HCT116 (cell line): ENCODE measurements around the gene CDKAL1. TPM values are rescaled to one million over a fixed set of nuclear protein-coding genes. Genes with fewer than 3 reads are reported as not detected.

Experiments
- ATAC-seq: fragments of 200-7000 bp; cut with Tn5 transposase; 2 replicates; pipeline ENCODE4 v1.9.1; 2020; ENCODE audit warnings: mild to moderate bottlenecking, moderate library complexity
- BruUV-seq: library from RNA; stranded (reverse); fragments of 400-500 nt; replicated peaks from 2 replicates; lab custom pipeline; 2021; lab: Mats Ljungman, UMichigan
- CTCF ChIA-PET: fragments of 300-600 bp; sonication (Branson Sonifier 250); formaldehyde crosslinking; loops from one replicate; lab custom pipeline; 2021; ENCODE audit warnings: antibody characterized with exemption; lab: Charles Lee
- POLR2A ChIA-PET: fragments of 300-600, 350-600 bp; sonication (Branson Sonifier 250); formaldehyde crosslinking; loops from one replicate; lab custom pipeline; 2021; ENCODE audit warnings: antibody characterized with exemption; lab: Charles Lee
- RAD21 ChIA-PET, 2 experiments: fragments of 300-600 bp; sonication (Branson Sonifier 250); formaldehyde crosslinking; loops; one replicate each; lab custom pipeline; 2023; ENCODE audit warnings: low total read pairs in 2 of 2; ENCODE audit not compliant: uncharacterized antibody in 2 of 2, unreplicated experiment in 2 of 2, low non-redundant PET in 1 of 2; lab: Charles Lee
- DNase-seq: peaks from one replicate; pipeline ENCODE4 v3.0.0-alpha.2; 2010; ENCODE audit warnings: low read depth, low spot score
- H2AFZ ChIP-seq: fragments of 200-600 bp; shearing (Covaris generic), sonication (generic); 2 replicates; pipeline ENCODE4 v1.6.1; 2017; ENCODE audit warnings: low read depth, mixed run types, mixed read lengths, antibody characterized with exemption, low read length; ENCODE audit not compliant: poor library complexity, severe bottlenecking
- H3K27ac ChIP-seq: 2 replicates; pipeline ENCODE4 v1.5.1; 2012; ENCODE audit warnings: low read depth, low read length
- H3K27me3 ChIP-seq: fragments of 200-600 bp; sonication (generic); 2 replicates; pipeline ENCODE4 v1.6.1; 2016; ENCODE audit warnings: mixed run types, low read length, mixed read lengths; ENCODE audit not compliant: insufficient read depth
- H3K36me3 ChIP-seq, 2 experiments: fragments of 200-500 bp in 1 of 2; fragments of 200-600 bp in 1 of 2; sonication (Bioruptor generic) in 1 of 2; sonication (generic) in 1 of 2; 2 replicates each; pipeline versions ENCODE4 v1.5.1 to v1.6.1; 2014 to 2016; ENCODE audit warnings: low read length in 2 of 2, inconsistent platforms in 1 of 2, mixed read lengths in 1 of 2, mixed run types in 1 of 2; ENCODE audit not compliant: insufficient read depth in 2 of 2, control insufficient read depth in 1 of 2
- H3K4me1 ChIP-seq, 2 experiments: fragments of 200-600 bp in 1 of 2; sonication (generic) in 1 of 2; 2 replicates each; pipeline versions ENCODE4 v1.5.1 to v1.6.1; 2012 to 2017; ENCODE audit warnings: low read length in 2 of 2, inconsistent platforms in 1 of 2, mild to moderate bottlenecking in 1 of 2, mixed read lengths in 1 of 2, mixed run types in 1 of 2, moderate library complexity in 1 of 2; ENCODE audit not compliant: insufficient read depth in 2 of 2, control insufficient read depth in 1 of 2
- H3K4me2 ChIP-seq: fragments of 200-600 bp; sonication (generic); 2 replicates; pipeline ENCODE4 v1.6.1; 2017; ENCODE audit warnings: mixed run types, low read length, mixed read lengths
- H3K4me3 ChIP-seq, 2 experiments: fragments of 200-600 bp in 1 of 2; sonication (generic) in 1 of 2; replicated peaks in 1 of 2; 2 replicates each; pipeline ENCODE4 v1.5.1; 2011 to 2016; ENCODE audit warnings: low read length in 2 of 2, control low read depth in 1 of 2, low read depth in 1 of 2, mild to moderate bottlenecking in 1 of 2, mixed read lengths in 1 of 2, mixed run types in 1 of 2
- H3K79me2 ChIP-seq: fragments of 200-600 bp; sonication (generic); 2 replicates; pipeline ENCODE4 v1.6.1; 2017; ENCODE audit warnings: mild to moderate bottlenecking, mixed run types, low read length, moderate library complexity, mixed read lengths; ENCODE audit not compliant: insufficient read depth
- H3K9ac ChIP-seq: fragments of 200-600 bp; sonication (generic); 2 replicates; pipeline ENCODE4 v1.6.1; 2016; ENCODE audit warnings: low read length, mixed read lengths
- H3K9me2 ChIP-seq: fragments of 200-600 bp; sonication (generic), shearing (Covaris generic); 2 replicates; pipeline ENCODE4 v1.6.1; 2017; ENCODE audit warnings: mixed run types, mild to moderate bottlenecking, moderate library complexity; ENCODE audit not compliant: insufficient read depth
- H3K9me3 ChIP-seq, 2 experiments: fragments of 200-500 bp in 1 of 2; fragments of 200-600 bp in 1 of 2; sonication (Bioruptor generic) in 1 of 2; sonication (generic) in 1 of 2; 2 replicates each; pipeline ENCODE4 v1.6.1; 2014 to 2017; ENCODE audit warnings: low read length in 2 of 2, mixed read lengths in 2 of 2, inconsistent platforms in 1 of 2, low read depth in 1 of 2, mild to moderate bottlenecking in 1 of 2, mixed run types in 1 of 2, moderate library complexity in 1 of 2; ENCODE audit not compliant: control insufficient read depth in 1 of 2, insufficient read depth in 1 of 2
- H4K20me1 ChIP-seq: fragments of 200-600 bp; sonication (generic), shearing (Covaris generic); 2 replicates; pipeline ENCODE4 v1.6.1; 2017; ENCODE audit warnings: mixed run types, mild to moderate bottlenecking, moderate library complexity; ENCODE audit not compliant: insufficient read depth
- CTCF ChIP-seq, 3 experiments: fragments of 200-600 bp in 1 of 3; sonication (generic) in 1 of 3; IDR thresholded peaks in 2 of 3; conservative IDR thresholded peaks in 1 of 3; 2 replicates each; pipeline ENCODE4 v1.5.1; 2012 to 2017; ENCODE audit warnings: low read depth in 2 of 3, low read length in 2 of 3, antibody characterized with exemption in 1 of 3, borderline replicate concordance in 1 of 3, control low read depth in 1 of 3, mild to moderate bottlenecking in 1 of 3, mixed read lengths in 1 of 3, mixed run types in 1 of 3, moderate library complexity in 1 of 3; ENCODE audit not compliant: insufficient read depth in 1 of 3
- FOSL1 ChIP-seq: IDR thresholded peaks from 2 replicates; pipeline ENCODE4 v1.6.1; 2012; ENCODE audit warnings: low read depth
- POLR2A ChIP-seq: IDR thresholded peaks from 2 replicates; pipeline ENCODE4 v1.7.0; 2011; ENCODE audit warnings: borderline replicate concordance; ENCODE audit not compliant: insufficient read depth, insufficient read length; ENCODE audit errors: extremely low read depth
- RAD21 ChIP-seq: IDR thresholded peaks from 2 replicates; pipeline ENCODE4 v1.6.1; 2012; ENCODE audit warnings: low read depth, mild to moderate bottlenecking
- SIN3A ChIP-seq: IDR thresholded peaks from 2 replicates; pipeline ENCODE4 v1.6.1; 2012; ENCODE audit warnings: low read depth
- SP1 ChIP-seq: IDR thresholded peaks from 2 replicates; pipeline ENCODE4 v1.6.1; 2012; ENCODE audit warnings: low read depth
- TCF7L2 ChIP-seq: IDR thresholded peaks from 2 replicates; pipeline ENCODE4 v1.7.0; 2011; ENCODE audit warnings: borderline replicate concordance, inconsistent platforms; ENCODE audit not compliant: insufficient read depth, insufficient read length; ENCODE audit errors: extremely low read depth
- ZNF274 ChIP-seq: fragments of 200-500 bp; sonication (Bioruptor generic); IDR thresholded peaks from 2 replicates; pipeline ENCODE4 v1.6.1; 2014; ENCODE audit warnings: mild to moderate bottlenecking, low read depth, low read length, inconsistent platforms
- intact Hi-C: fragments of 100-400 bp; cut with micrococcal nuclease; formaldehyde crosslinking; loops from 2 replicates; pipeline ENCODE4 v1.10.0; 2022
- total RNA-seq: library from RNA; stranded (reverse); gene quantifications from one replicate; pipeline ENCODE4 v1.2.1, GENCODE V29; 2021; ENCODE audit not compliant: unreplicated experiment

The CDKAL1 gene
- total RNA-seq, 1 experiment from 2014 or later: 14.9 TPM

- TF ChIP-seq SP1: peak; percentile 90
- peak; percentile 56; the same call in 1 of the 2 replicates for TF ChIP-seq SIN3A
- no peak for TF ChIP-seq POLR2A
- peak; percentile 96 for TF ChIP-seq FOSL1
- no peak for TF ChIP-seq ZNF274
These were observed 471.7 kb downstream of the CDKAL1 start (continued) for GRCh38 chr6:21005816-21006570.

GRCh38 chr6:21019614-21020013, 485.4 kb downstream of the CDKAL1 start:
- no peak for DNase-seq

More at GRCh38 chr6:21019614-21020013, 485.4 kb downstream of the CDKAL1 start:
- TF ChIP-seq TCF7L2: no peak
- TF ChIP-seq CTCF (IDR thresholded peaks at IDR 0.05 in 2 of 3, conservative IDR thresholded peaks at IDR 0.05 in 1 of 3; ENCODE audit: borderline replicate concordance in 1 of 3, insufficient read depth in 1 of 3, low read depth in 2 of 3, low read length in 2 of 3): peak in 1 of 3 experiments; percentile 16; a peak in 1 of 6 replicates
- peak; percentile 47 for TF ChIP-seq RAD21
- H3K9ac ChIP-seq: no peak overlapping the region
- POLR2A ChIA-PET: no interaction called here
- intact Hi-C loops: no loop called here
- ATAC-seq: no peak
- RAD21 ChIA-PET: interaction anchor here in 1 of 2 experiments (0.6 kb wide), 1 partner anchor 568 kb away, joined by 3 read pairs; no protein-coding TSS in a partner anchor
- CTCF ChIA-PET: interaction anchor here (0.6 to 0.8 kb wide), 2 partner anchors 9 to 690 kb away, joined by 3 read pairs; no protein-coding TSS in a partner anchor
- no peak overlapping the region for H2AFZ ChIP-seq
- no peak overlapping the region for H3K4me3 ChIP-seq
- H3K9me2 ChIP-seq: no peaks in the 10 kb centered on the region
- no peak overlapping the region for H3K27ac ChIP-seq
- no peaks in the 10 kb centered on the region for H3K9me3 ChIP-seq
- H3K4me2 ChIP-seq: no peak overlapping the region
- H3K27me3 ChIP-seq: no peaks in the 10 kb centered on the region
- no peaks in the 10 kb centered on the region for H3K36me3 ChIP-seq
- no peaks in the 10 kb centered on the region for H3K79me2 ChIP-seq
- peaks cover 47 to 52% of the 10 kb centered on the region in 2 experiments for H3K4me1 ChIP-seq
- BruUV-seq: no TSS peak
- no peaks in the 10 kb centered on the region for H4K20me1 ChIP-seq
